HUES64 (cell line): ENCODE measurements around the gene FBXL2.

Experiments
- H3K27ac ChIP-seq: 2 replicates; pipeline ENCODE4 v1.7.0; 2013; ENCODE audit warnings: low read depth, low read length, inconsistent platforms
- H3K27me3 ChIP-seq: 2 replicates; pipeline ENCODE4 v1.6.1; 2013; ENCODE audit warnings: mild to moderate bottlenecking, low read length; ENCODE audit not compliant: insufficient read depth
- H3K36me3 ChIP-seq: 2 replicates; pipeline ENCODE4 v1.6.1; 2013; ENCODE audit warnings: mild to moderate bottlenecking, low read length; ENCODE audit not compliant: insufficient read depth
- H3K4me1 ChIP-seq: 2 replicates; pipeline ENCODE4 v1.6.1; 2013; ENCODE audit warnings: mild to moderate bottlenecking, low read length, moderate library complexity; ENCODE audit not compliant: insufficient read depth
- H3K4me3 ChIP-seq: 2 replicates; pipeline ENCODE4 v1.5.1; 2013; ENCODE audit warnings: mild to moderate bottlenecking, low read length, moderate library complexity
- H3K9ac ChIP-seq: 2 replicates; pipeline ENCODE4 v1.6.1; 2013; ENCODE audit warnings: mild to moderate bottlenecking, low read depth, low read length
- H3K9me3 ChIP-seq: 2 replicates; pipeline ENCODE4 v1.6.1; 2013; ENCODE audit warnings: low read depth, low read length; ENCODE audit not compliant: insufficient read depth
- WGBS: fragments of 150-250, 120-280 bp; methylation state at CpG from one replicate; pipeline ENCODE4 v1.1.7; 2013; ENCODE audit warnings: missing lambda C conversion rate; 5-methylcytosine and 5-hydroxymethylcytosine counted together

FBXL2 gene

DNA sequence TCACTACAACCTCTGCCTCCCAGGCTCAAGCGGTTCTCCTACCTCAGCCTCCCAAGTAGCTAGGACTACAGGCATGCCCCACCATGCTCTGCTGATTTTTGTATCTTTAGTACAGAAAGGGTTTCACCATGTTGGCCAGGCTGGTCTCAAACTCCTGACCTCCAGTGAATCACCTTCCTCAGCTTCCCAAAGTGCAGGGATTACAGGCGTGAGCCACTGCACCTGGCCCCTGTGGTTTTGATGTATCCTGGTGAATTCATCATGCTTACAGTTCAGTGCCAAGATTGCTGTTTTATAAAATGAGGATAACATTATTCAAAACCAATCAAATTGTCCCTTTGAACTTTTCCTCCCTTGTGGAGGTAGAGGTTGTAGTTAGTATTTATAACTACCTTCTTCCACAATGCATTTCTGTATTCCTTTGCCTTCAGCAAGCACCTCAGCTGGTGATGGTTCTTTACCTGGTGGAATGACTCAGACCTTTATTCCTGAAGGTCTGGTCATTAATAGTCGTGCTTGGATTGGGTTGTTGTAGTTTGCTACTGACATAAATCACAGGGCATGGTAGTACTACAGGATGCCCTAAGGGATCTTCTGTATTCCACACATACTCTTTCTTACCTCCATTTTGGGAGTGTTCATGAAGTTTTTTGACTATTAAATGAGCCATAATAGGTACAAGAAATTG, 86.0 kb downstream of the FBXL2 start:
- Histone ChIP-seq H3K9me3 (no peaks in the 10 kb centered on the region), H3K9ac (no peak overlapping the region), H3K27me3 (no peaks in the 10 kb centered on the region), H3K36me3 (no peaks in the 10 kb centered on the region), H3K27ac (no peak overlapping the region), H3K4me3 (no peak overlapping the region), H3K4me1 (peaks cover 12% of the 10 kb centered on the region; the same call in 1 of the 2 replicates)
- WGBS: 94% methylated on average over 3 of the region's 3 CpGs

GRCh38 chr3:33364060-33364459, 86.8 kb downstream of the FBXL2 start:
- Histone ChIP-seq H3K9ac (no peak overlapping the region), H3K9me3 (no peaks in the 10 kb centered on the region), H3K27ac (no peak overlapping the region), H3K4me3 (no peak overlapping the region), H3K36me3 (no peaks in the 10 kb centered on the region), H3K27me3 (no peaks in the 10 kb centered on the region), H3K4me1 (peaks cover 12% of the 10 kb centered on the region; the same call in 1 of the 2 replicates)

GRCh38 chr3:33364531-33365128, 87.4 kb downstream of the FBXL2 start:
- H3K4me1 ChIP-seq: peaks cover 12% of the 10 kb centered on the region; the same call in 1 of the 2 replicates
- 90% methylated on average over 10 of the region's 10 CpGs for WGBS
- no peaks in the 10 kb centered on the region for H3K9me3 ChIP-seq

DNA sequence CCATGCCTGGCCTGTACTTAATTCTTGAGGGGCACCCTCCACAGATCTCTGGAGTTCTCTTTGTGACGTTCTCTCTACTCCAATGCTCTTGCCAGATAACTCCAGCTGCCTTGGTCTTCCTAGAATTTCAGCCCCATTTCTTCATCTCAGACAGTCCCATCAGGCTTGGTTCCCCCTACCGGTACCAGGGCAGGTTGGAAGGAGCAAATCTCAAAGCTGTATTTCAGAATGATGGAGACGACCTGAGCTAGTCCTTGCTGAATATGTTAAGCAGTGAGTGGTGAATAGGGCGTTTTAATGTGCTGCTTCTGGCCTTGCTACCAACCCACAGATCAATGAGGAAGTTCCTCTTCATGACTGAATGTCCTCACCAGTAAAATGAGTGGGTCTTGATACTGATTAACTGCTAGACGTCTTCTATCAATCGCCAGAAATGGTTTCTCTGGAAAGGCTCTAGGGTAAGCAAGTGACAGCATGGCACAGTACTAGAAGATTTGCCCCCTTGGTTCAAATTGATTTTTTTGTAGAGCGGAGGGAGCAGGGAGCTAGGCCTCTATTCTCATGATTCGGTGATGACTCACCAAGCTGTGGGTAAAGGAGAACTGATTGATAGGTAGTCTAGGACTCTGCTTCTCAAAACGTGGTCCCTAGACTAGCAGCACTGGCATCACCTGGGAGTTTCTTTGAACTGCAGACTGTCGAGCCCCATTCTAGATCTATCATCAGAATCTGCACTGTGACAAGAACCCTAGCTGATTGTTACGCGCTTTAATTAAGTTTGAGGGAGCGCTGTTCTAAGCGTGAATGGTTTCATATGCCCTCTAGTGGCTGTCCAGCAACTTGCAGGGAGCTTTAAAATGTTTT, 95.2 kb downstream of the FBXL2 start:
- Histone ChIP-seq H3K36me3 (peaks cover 5% of the 10 kb centered on the region; the same call in 1 of the 2 replicates), H3K27me3 (no peaks in the 10 kb centered on the region), H3K27ac (no peak overlapping the region), H3K4me3 (no peak overlapping the region), H3K9me3 (no peaks in the 10 kb centered on the region), H3K9ac (no peak overlapping the region), H3K4me1 (peaks cover 5% of the 10 kb centered on the region; the same call in 1 of the 2 replicates)
- WGBS: 62% methylated on average over 14 of the region's 14 CpGs

More at GRCh38 chr3:33364531-33365128, 87.4 kb downstream of the FBXL2 start:
- no peaks in the 10 kb centered on the region for H3K36me3 ChIP-seq
- H3K4me3 ChIP-seq: no peak overlapping the region
- H3K27ac ChIP-seq: no peak overlapping the region
- no peak overlapping the region for H3K9ac ChIP-seq
- H3K27me3 ChIP-seq: no peaks in the 10 kb centered on the region

- Histone ChIP-seq H3K4me1 (peaks cover 5% of the 10 kb centered on the region; the same call in 1 of the 2 replicates), H3K9me3 (no peaks in the 10 kb centered on the region), H3K27ac (no peak overlapping the region), H3K27me3 (no peaks in the 10 kb centered on the region), H3K36me3 (peaks cover 5% of the 10 kb centered on the region; the same call in 1 of the 2 replicates), H3K4me3 (no peak overlapping the region), H3K9ac (no peak overlapping the region)
- 79% methylated on average over 6 of the region's 6 CpGs for WGBS
These were observed 95.8 kb downstream of the FBXL2 start for GRCh38 chr3:33373082-33373437.

DNA sequence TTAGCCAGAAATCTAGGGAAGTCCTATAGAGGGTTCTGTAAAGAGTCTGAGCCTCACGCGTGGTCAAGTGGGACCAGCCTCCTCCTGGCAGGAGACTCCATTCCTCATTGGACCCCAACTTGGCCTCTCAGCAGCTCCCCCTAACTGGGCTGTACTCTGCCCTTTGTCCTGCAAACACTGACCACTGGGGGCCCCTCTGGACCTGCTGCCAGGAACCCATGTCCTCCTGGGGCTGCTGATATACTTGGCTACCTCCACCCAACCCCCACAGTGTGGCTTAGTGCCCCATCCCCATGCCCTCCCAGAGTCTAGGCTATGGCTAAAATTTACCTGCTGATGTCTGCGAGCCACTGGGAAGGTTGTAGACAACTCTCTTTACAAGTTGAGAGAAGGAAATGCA, 100.2 kb downstream of the FBXL2 start:
- H3K9ac ChIP-seq: no peak overlapping the region
- H3K4me3 ChIP-seq: no peak overlapping the region
- no peaks in the 10 kb centered on the region for H3K9me3 ChIP-seq
- H3K27me3 ChIP-seq: no peaks in the 10 kb centered on the region
- peaks cover 9% of the 10 kb centered on the region for H3K36me3 ChIP-seq
- WGBS: 91% methylated on average over 3 of the region's 3 CpGs
- no peak overlapping the region for H3K27ac ChIP-seq
- H3K4me1 ChIP-seq: peaks cover 3% of the 10 kb centered on the region; the same call in 1 of the 2 replicates

- no peaks in the 10 kb centered on the region for H3K27me3 ChIP-seq
- 94% methylated on average over 3 of the region's 3 CpGs for WGBS
- H3K4me3 ChIP-seq: no peak overlapping the region
- H3K36me3 ChIP-seq: peaks cover 10% of the 10 kb centered on the region
- H3K4me1 ChIP-seq: no peaks in the 10 kb centered on the region
- H3K9me3 ChIP-seq: no peaks in the 10 kb centered on the region
- H3K27ac ChIP-seq: no peak overlapping the region
- H3K9ac ChIP-seq: no peak overlapping the region
These were observed 100.7 kb downstream of the FBXL2 start for GRCh38 chr3:33377931-33378330.

DNA sequence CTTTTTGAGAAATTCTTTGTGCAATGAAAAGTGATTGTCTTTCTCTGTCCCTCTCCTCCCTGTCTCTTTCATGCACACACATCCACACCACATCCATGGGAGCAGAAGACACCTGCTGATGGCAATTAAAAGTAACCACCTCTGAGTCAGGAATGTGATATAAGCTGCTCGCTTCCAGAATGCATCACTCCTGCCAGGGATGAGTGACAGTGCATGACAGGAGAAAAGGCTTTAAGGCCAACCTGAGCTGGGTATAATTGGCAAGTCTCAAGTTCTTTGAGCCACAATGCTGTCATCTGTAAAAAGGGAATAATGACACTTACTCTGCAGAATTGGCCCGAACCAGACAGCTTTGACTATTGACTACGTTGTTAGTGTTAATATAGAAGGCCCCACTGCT, 103.4 kb downstream of the FBXL2 start:
- no peak overlapping the region for H3K9ac ChIP-seq
- WGBS: 95% methylated on average over 3 of the region's 3 CpGs
- H3K36me3 ChIP-seq: peaks cover 14% of the 10 kb centered on the region
- no peaks in the 10 kb centered on the region for H3K27me3 ChIP-seq
- H3K4me1 ChIP-seq: no peaks in the 10 kb centered on the region
- H3K27ac ChIP-seq: no peak overlapping the region
- no peaks in the 10 kb centered on the region for H3K9me3 ChIP-seq
- no peak overlapping the region for H3K4me3 ChIP-seq

GRCh38 chr3:33383951-33384350, 106.7 kb downstream of the FBXL2 start:
- Histone ChIP-seq H3K9ac (no peak overlapping the region), H3K27me3 (no peaks in the 10 kb centered on the region), H3K9me3 (no peaks in the 10 kb centered on the region), H3K4me1 (no peaks in the 10 kb centered on the region), H3K4me3 (no peak overlapping the region), H3K36me3 (peaks cover 44% of the 10 kb centered on the region), H3K27ac (no peak overlapping the region)
- WGBS: 96% methylated on average over 12 of the region's 12 CpGs

- Histone ChIP-seq H3K9ac (no peak overlapping the region), H3K9me3 (no peaks in the 10 kb centered on the region), H3K4me3 (no peak overlapping the region), H3K27ac (no peak overlapping the region), H3K36me3 (peaks cover 57% of the 10 kb centered on the region), H3K4me1 (no peaks in the 10 kb centered on the region), H3K27me3 (no peaks in the 10 kb centered on the region)
- 97% methylated on average over 5 of the region's 5 CpGs for WGBS
These were observed 108.2 kb downstream of the FBXL2 start for GRCh38 chr3:33385423-33385822.

- no peaks in the 10 kb centered on the region for H3K27me3 ChIP-seq
- no peak overlapping the region for H3K9ac ChIP-seq
- no peaks in the 10 kb centered on the region for H3K4me1 ChIP-seq
- peaks cover 69% of the 10 kb centered on the region for H3K36me3 ChIP-seq
- H3K27ac ChIP-seq: no peak overlapping the region
- H3K9me3 ChIP-seq: no peaks in the 10 kb centered on the region
- H3K4me3 ChIP-seq: no peak overlapping the region
- WGBS: 83% methylated on average over 1 of the region's 1 CpG
These were observed 109.4 kb downstream of the FBXL2 start for GRCh38 chr3:33386631-33387030.
